K562 (cell line): ENCODE data around the gene RPS19BP1. TPM values are rescaled to one million over a fixed set of nuclear protein-coding genes. Genes with fewer than 3 reads are reported as not detected.

Experiments used
- BCOR ChIP-seq: fragments of 450-650 bp; IDR thresholded peaks from 2 replicates; pipeline ENCODE4 v1.6.1; 2016
- CTBP1 ChIP-seq: fragments of 450-650 bp; IDR thresholded peaks from 2 replicates; pipeline ENCODE4 v1.6.1; 2016; ENCODE audit warnings: borderline replicate concordance
- FOXP1 ChIP-seq: sonication (generic); formaldehyde crosslinking; IDR thresholded peaks from 2 replicates; pipeline ENCODE4 v1.8.0; 2022; ENCODE audit warnings: mild to moderate bottlenecking, missing genetic modification reagents
- GATA2 ChIP-seq: sonication (generic); formaldehyde crosslinking; IDR thresholded peaks from 2 replicates; pipeline ENCODE4 v1.4.0; 2020; ENCODE audit warnings: mild to moderate bottlenecking, missing genetic modification reagents
- KLF1 ChIP-seq: fragments of 450-650 bp; IDR thresholded peaks from 2 replicates; pipeline ENCODE4 v1.6.1; 2016; ENCODE audit warnings: missing genetic modification characterization, missing compliant biosample characterization
- MAX ChIP-seq: sonication (generic); formaldehyde crosslinking; IDR thresholded peaks from 2 replicates; pipeline ENCODE4 v1.9.0; 2022; ENCODE audit warnings: mild to moderate bottlenecking, missing genetic modification reagents
- PCBP1 ChIP-seq: fragments of 200-400 bp; formaldehyde crosslinking; IDR thresholded peaks from 2 replicates; pipeline ENCODE4 v1.6.1; 2018; ENCODE audit warnings: mild to moderate bottlenecking, low read depth, low read length; ENCODE audit not compliant: poor library complexity, severe bottlenecking
- POLR2G ChIP-seq: fragments of 200-400 bp; formaldehyde crosslinking; IDR thresholded peaks from 2 replicates; pipeline ENCODE4 v1.6.1; 2017; ENCODE audit warnings: low read depth, mild to moderate bottlenecking, antibody characterized with exemption, low read length, moderate library complexity
- RCOR1 ChIP-seq, 2 experiments: IDR thresholded peaks; 2 replicates each; pipeline ENCODE4 v1.6.1; 2012; ENCODE audit warnings: low read depth in 2 of 2, low read length in 2 of 2, borderline replicate concordance in 1 of 2, improper control_type of control experiment in 1 of 2
- SMARCA5 ChIP-seq: fragments of 450-650 bp; IDR thresholded peaks from 2 replicates; pipeline ENCODE4 v1.6.1; 2016
- SP1 ChIP-seq: sonication (generic); formaldehyde crosslinking; IDR thresholded peaks from 2 replicates; pipeline ENCODE4 v1.8.1; 2022; ENCODE audit warnings: mild to moderate bottlenecking, missing genetic modification reagents
- ZBTB9 ChIP-seq: fragments of 450-650 bp; formaldehyde crosslinking; IDR thresholded peaks from 2 replicates; pipeline ENCODE4 v1.4.0; 2020; ENCODE audit warnings: mild to moderate bottlenecking, moderate library complexity
- ZFX ChIP-seq: sonication (generic); formaldehyde crosslinking; IDR thresholded peaks from 2 replicates; pipeline ENCODE4 v1.8.0; 2022; ENCODE audit warnings: mild to moderate bottlenecking, missing genetic modification reagents, moderate library complexity
- ZNF224 ChIP-seq: sonication (generic); formaldehyde crosslinking; IDR thresholded peaks from 2 replicates; pipeline ENCODE4 v1.8.0; 2022; ENCODE audit warnings: mild to moderate bottlenecking, missing genetic modification reagents
- ZNF318 ChIP-seq, 2 experiments: fragments of 450-650 bp; IDR thresholded peaks; 2 replicates each; pipeline ENCODE4 v1.6.1; 2016; ENCODE audit warnings: mild to moderate bottlenecking in 2 of 2, borderline replicate concordance in 1 of 2, low read depth in 1 of 2, moderate library complexity in 1 of 2
- polyA plus RNA-seq, 8 experiments: library from polyadenylated mRNA; depleted of rRNA in 4 of 8; stranded (reverse) in 5 of 8; unstranded in 3 of 8; fragments of >200 nt; fragmentation: Nextera tagmentation in 2 of 8; fragmentation: Illumina TruSeq in 1 of 8; extraction: Ambion mirVana in 2 of 8; extraction: Trizol in 1 of 8; gene quantifications; 2 replicates each; pipeline versions ENCODE4 v1.2.1 to v1.2.3, GENCODE V29; 2011 to 2014; ENCODE audit warnings: inconsistent platforms in 1 of 8, missing spikeins in 1 of 8
- total RNA-seq, 7 experiments: library from RNA; depleted of rRNA in 6 of 7; stranded (reverse); fragments of >200 nt in 6 of 7; fragmentation: Illumina TruSeq in 2 of 7; extraction: Trizol in 2 of 7; gene quantifications; 2 replicates each; pipeline versions ENCODE4 v1.2.1 to v1.2.3, GENCODE V29; 2011 to 2021; ENCODE audit warnings: low replicate concordance in 1 of 7
- TF ChIP-seq, protein P1 (sequence below): sonication (generic); formaldehyde crosslinking; IDR thresholded peaks from 2 replicates; pipeline ENCODE4 v1.8.1; 2023; ENCODE audit warnings: mild to moderate bottlenecking, missing genetic modification reagents

RPS19BP1 gene
- total and polyA plus RNA-seq, 9 of the 15 experiments (the other 6 are each of a cell fraction or from before 2014, with no cell fraction given): 3.0 to 223 (median 84.3) TPM

DNA sequence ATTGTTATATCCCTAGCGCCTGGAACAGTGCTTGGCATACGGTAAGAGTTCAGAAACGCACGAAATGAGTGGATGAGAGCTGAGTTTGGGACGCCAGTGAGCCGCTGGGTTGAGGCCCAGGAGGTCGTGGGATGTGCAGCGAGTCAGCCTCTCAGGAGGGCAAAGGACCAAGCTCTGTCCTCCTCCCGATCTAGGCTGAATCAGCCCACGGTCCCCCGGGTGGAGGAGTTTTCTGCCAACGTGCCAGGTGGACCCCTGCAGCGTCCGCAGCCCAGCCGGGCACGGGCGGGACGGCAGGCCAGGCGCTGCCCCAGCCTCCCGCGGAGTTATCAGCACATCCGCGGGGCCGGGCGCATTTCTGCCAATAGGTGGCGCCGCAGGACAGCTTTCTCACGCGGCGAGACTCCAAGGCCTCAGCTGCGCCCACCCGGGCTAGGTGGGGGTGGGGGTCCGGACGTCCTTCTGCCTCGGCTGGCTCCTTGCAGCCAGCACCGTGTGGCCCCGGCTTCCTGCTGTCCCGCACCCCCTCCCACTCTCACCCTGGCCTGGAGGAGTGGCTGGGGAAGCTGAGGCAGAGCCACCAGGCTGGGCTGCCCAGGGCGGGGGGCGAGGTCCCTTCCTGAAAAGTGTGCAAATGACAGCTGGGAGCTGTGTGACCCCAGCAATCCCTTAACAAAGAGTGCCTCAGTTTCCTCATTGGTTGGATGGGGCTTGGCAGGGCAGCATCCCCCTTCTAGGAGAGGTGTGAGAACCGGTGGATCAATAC, 2.2 kb upstream of the RPS19BP1 start (continued):
- no peak for TF ChIP-seq ZNF318 (IDR thresholded peaks at IDR 0.05; ENCODE audit: borderline replicate concordance in 1 of 2, low read depth in 1 of 2)
- TF ChIP-seq POLR2G: peak; percentile 54
- peak; percentile 59 for TF ChIP-seq PCBP1
- TF ChIP-seq ZNF224 (CRISPR knock-in tag): no peak
- peak; percentile 53; the same call in 1 of the 2 replicates for TF ChIP-seq GATA2
- TF ChIP-seq SP1 (CRISPR knock-in tag): 0 out of 2 replicates have a peak, but pooled peaks have one; percentile 53
- peak in 1 of 2 experiments; percentile 30; a peak in 1 of 4 replicates for TF ChIP-seq RCOR1 (IDR thresholded peaks at IDR 0.05; ENCODE audit: borderline replicate concordance in 1 of 2, low read depth in 2 of 2, low read length in 2 of 2)
- peak; percentile 42; the same call in 1 of the 2 replicates for TF ChIP-seq BCOR
- TF ChIP-seq FOXP1 (CRISPR knock-in tag): no peak
- TF ChIP-seq MAX (CRISPR knock-in tag): peak; percentile 20; the same call in 1 of the 2 replicates
- TF ChIP-seq ZBTB9: no peak
- no peak for TF ChIP-seq KLF1 (tag)
- peak; percentile 47 for TF ChIP-seq ZFX (CRISPR knock-in tag)
- TF ChIP-seq, protein P1, sequence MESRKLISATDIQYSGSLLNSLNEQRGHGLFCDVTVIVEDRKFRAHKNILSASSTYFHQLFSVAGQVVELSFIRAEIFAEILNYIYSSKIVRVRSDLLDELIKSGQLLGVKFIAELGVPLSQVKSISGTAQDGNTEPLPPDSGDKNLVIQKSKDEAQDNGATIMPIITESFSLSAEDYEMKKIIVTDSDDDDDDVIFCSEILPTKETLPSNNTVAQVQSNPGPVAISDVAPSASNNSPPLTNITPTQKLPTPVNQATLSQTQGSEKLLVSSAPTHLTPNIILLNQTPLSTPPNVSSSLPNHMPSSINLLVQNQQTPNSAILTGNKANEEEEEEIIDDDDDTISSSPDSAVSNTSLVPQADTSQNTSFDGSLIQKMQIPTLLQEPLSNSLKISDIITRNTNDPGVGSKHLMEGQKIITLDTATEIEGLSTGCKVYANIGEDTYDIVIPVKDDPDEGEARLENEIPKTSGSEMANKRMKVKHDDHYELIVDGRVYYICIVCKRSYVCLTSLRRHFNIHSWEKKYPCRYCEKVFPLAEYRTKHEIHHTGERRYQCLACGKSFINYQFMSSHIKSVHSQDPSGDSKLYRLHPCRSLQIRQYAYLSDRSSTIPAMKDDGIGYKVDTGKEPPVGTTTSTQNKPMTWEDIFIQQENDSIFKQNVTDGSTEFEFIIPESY (CRISPR knock-in tag): peak; percentile 60
- TF ChIP-seq SMARCA5: peak; percentile 45; the same call in 1 of the 2 replicates
- peak; percentile 67 for TF ChIP-seq CTBP1
